SK-N-SH (cell line): Measurements from ENCODE around the gene SLC17A9. TPM values are rescaled to one million over a fixed set of nuclear protein-coding genes. Genes with fewer than 3 reads are reported as not detected.

Source experiments
- CTCF ChIA-PET: fragments of 300-600, 350-600 bp; formaldehyde crosslinking; extraction: SDS; loops from one replicate; lab custom pipeline; 2021; lab: Yijun Ruan, JAX
- POLR2A ChIA-PET: fragments of 350-600 bp; sonication (Branson Sonifier 250); formaldehyde crosslinking; extraction: SDS; loops from one replicate; lab custom pipeline; 2020; ENCODE audit warnings: antibody characterized with exemption, inconsistent platforms; lab: Yijun Ruan, JAX
- DNase-seq: peaks from one replicate; pipeline ENCODE4 v3.0.0; 2012
- H2AFZ ChIP-seq: fragments of 200-600 bp; sonication (generic); 2 replicates; pipeline ENCODE4 v1.8.1; 2016; ENCODE audit warnings: antibody characterized with exemption, mild to moderate bottlenecking, low read depth
- H3F3A ChIP-seq: fragments of 200-600 bp; sonication (generic); replicated peaks from 2 replicates; pipeline ENCODE3; 2016; ENCODE audit warnings: antibody characterized with exemption, mild to moderate bottlenecking; ENCODE audit not compliant: insufficient read depth
- H3K27ac ChIP-seq, 2 experiments: fragments of 200-500 bp in 1 of 2; fragments of 200-600 bp in 1 of 2; sonication (Bioruptor generic) in 1 of 2; sonication (generic), shearing (Covaris generic) in 1 of 2; 2 replicates each; pipeline versions ENCODE4 v1.5.1 to v1.6.1; 2014 to 2016; ENCODE audit warnings: low read depth in 2 of 2, inconsistent platforms in 1 of 2, low read length in 1 of 2, mild to moderate bottlenecking in 1 of 2, mixed read lengths in 1 of 2
- H3K27me3 ChIP-seq: fragments of 200-600 bp; sonication (generic), shearing (Covaris generic); 2 replicates; pipeline ENCODE4 v1.6.1; 2016; ENCODE audit warnings: mixed run types; ENCODE audit not compliant: insufficient read depth
- H3K36me3 ChIP-seq, 2 experiments: fragments of 200-500 bp in 1 of 2; fragments of 200-600 bp in 1 of 2; sonication (Bioruptor generic) in 1 of 2; sonication (generic) in 1 of 2; replicated peaks in 1 of 2; 2 replicates each; pipeline versions ENCODE3 to v1.5.1; 2014 to 2016; ENCODE audit warnings: low read length in 1 of 2, mild to moderate bottlenecking in 1 of 2; ENCODE audit not compliant: insufficient read depth in 2 of 2, control insufficient read depth in 1 of 2
- H3K4me1 ChIP-seq, 2 experiments: fragments of 200-500 bp in 1 of 2; fragments of 200-600 bp in 1 of 2; sonication (Bioruptor generic) in 1 of 2; sonication (generic), shearing (Covaris generic) in 1 of 2; 2 replicates each; pipeline versions ENCODE4 v1.5.1 to v1.6.1; 2014 to 2016; ENCODE audit warnings: low read depth in 1 of 2, low read length in 1 of 2, mixed run types in 1 of 2; ENCODE audit not compliant: insufficient read depth in 2 of 2, control insufficient read depth in 1 of 2
- H3K4me2 ChIP-seq: fragments of 200-600 bp; sonication (generic), shearing (Covaris generic); 2 replicates; pipeline ENCODE4 v1.6.1; 2017; ENCODE audit warnings: mixed run types
- H3K4me3 ChIP-seq, 2 experiments: fragments of 200-500 bp in 1 of 2; fragments of 200-600 bp in 1 of 2; sonication (Bioruptor generic) in 1 of 2; sonication (generic), shearing (Covaris generic) in 1 of 2; 2 replicates each; pipeline versions ENCODE4 v1.5.1 to v1.8.1; 2014 to 2016; ENCODE audit warnings: low read depth in 2 of 2, inconsistent platforms in 1 of 2, low read length in 1 of 2, mild to moderate bottlenecking in 1 of 2, mixed read lengths in 1 of 2, moderate library complexity in 1 of 2
- H3K79me2 ChIP-seq: fragments of 200-600 bp; sonication (generic); 2 replicates; pipeline ENCODE4 v1.8.1; 2017; ENCODE audit warnings: mild to moderate bottlenecking; ENCODE audit not compliant: insufficient read depth
- H3K9ac ChIP-seq: fragments of 200-600 bp; sonication (generic); 2 replicates; pipeline ENCODE4 v1.6.1; 2017; ENCODE audit warnings: mixed run types
- H3K9me2 ChIP-seq: fragments of 200-600 bp; sonication (generic); 2 replicates; pipeline ENCODE4 v1.6.1; 2017; ENCODE audit warnings: mixed run types
- H3K9me3 ChIP-seq: fragments of 200-600 bp; sonication (generic); 2 replicates; pipeline ENCODE4 v1.6.1; 2017; ENCODE audit warnings: mixed run types, mild to moderate bottlenecking, moderate library complexity
- H4K20me1 ChIP-seq: fragments of 200-600 bp; sonication (generic); 2 replicates; pipeline ENCODE4 v1.6.1; 2017; ENCODE audit warnings: mild to moderate bottlenecking, mixed run types; ENCODE audit not compliant: insufficient read depth
- CTCF ChIP-seq: fragments of 200-600 bp; sonication (generic); IDR thresholded peaks from 2 replicates; pipeline ENCODE4 v1.6.1; 2017; ENCODE audit warnings: antibody characterized with exemption, mild to moderate bottlenecking, moderate library complexity
- EZH2phosphoT487 ChIP-seq: fragments of 200-600 bp; sonication (generic); IDR thresholded peaks from 2 replicates; pipeline ENCODE4 v1.6.1; 2017; ENCODE audit warnings: low read depth, mixed run types, mild to moderate bottlenecking, antibody characterized with exemption, moderate library complexity, borderline replicate concordance
- FOSL2 ChIP-seq: IDR thresholded peaks from 2 replicates; pipeline ENCODE4 v1.4.0; 2012; ENCODE audit warnings: low read depth, mild to moderate bottlenecking, moderate library complexity, borderline replicate concordance
- MAX ChIP-seq: IDR thresholded peaks from 2 replicates; pipeline ENCODE4 v1.4.0; 2012; ENCODE audit warnings: low read depth
- MEF2A ChIP-seq: IDR thresholded peaks from 2 replicates; pipeline ENCODE4 v1.4.0; 2012; ENCODE audit warnings: low read depth, borderline replicate concordance
- MXI1 ChIP-seq: IDR thresholded peaks from 2 replicates; pipeline ENCODE4 v1.6.1; 2012; ENCODE audit warnings: mild to moderate bottlenecking, low read depth, low read length, improper control_type of control experiment
- NFIC ChIP-seq: IDR thresholded peaks from 2 replicates; pipeline ENCODE4 v1.4.0; 2012; ENCODE audit warnings: borderline replicate concordance
- PBX3 ChIP-seq: IDR thresholded peaks from 2 replicates; pipeline ENCODE4; 2012
- RAD21 ChIP-seq: IDR thresholded peaks from 2 replicates; pipeline ENCODE4 v1.6.1; 2012; ENCODE audit warnings: mild to moderate bottlenecking, low read length
- SMC3 ChIP-seq: IDR thresholded peaks from 2 replicates; pipeline ENCODE4 v1.6.1; 2012; ENCODE audit warnings: low read depth, low read length, improper control_type of control experiment
- TEAD4 ChIP-seq: IDR thresholded peaks from 2 replicates; pipeline ENCODE4 v1.4.0; 2012; ENCODE audit warnings: mild to moderate bottlenecking, borderline replicate concordance; ENCODE audit not compliant: insufficient read depth
- USF1 ChIP-seq: IDR thresholded peaks from 2 replicates; pipeline ENCODE4 v1.4.0; 2012; ENCODE audit warnings: low read depth, borderline replicate concordance
- YY1 ChIP-seq: IDR thresholded peaks from 2 replicates; pipeline ENCODE4 v1.4.0; 2012; ENCODE audit warnings: low read depth, mild to moderate bottlenecking
- ZBTB33 ChIP-seq: IDR thresholded peaks from 2 replicates; pipeline ENCODE4 v1.4.0; 2012; ENCODE audit warnings: low read depth, borderline replicate concordance
- WGBS: methylation state at CpG from one replicate; pipeline ENCODE4 v1.1.6; 2017; ENCODE audit warnings: low lambda C conversion rate; 5-methylcytosine and 5-hydroxymethylcytosine counted together
- polyA plus RNA-seq, 3 experiments: library from polyadenylated mRNA; depleted of rRNA; stranded (reverse); fragments of >200 nt; gene quantifications; 2 replicates each; pipeline ENCODE4 v1.2.3, GENCODE V29; 2012

The SLC17A9 gene
- polyA plus RNA-seq, 1 of the 3 experiments (the other 2 are of a cell fraction), result not detected

GRCh38 chr20:62969939-62970306, 17.4 kb downstream of the SLC17A9 start:
- Histone ChIP-seq H3K27ac (no peak overlapping the region), H3K9me2 (no peaks in the 10 kb centered on the region), H3K79me2 (no peaks in the 10 kb centered on the region), H3K4me2 (no peak overlapping the region), H2AFZ (no peak overlapping the region), H3K4me1 (peaks cover 0 to 3% of the 10 kb centered on the region in 2 experiments; a peak in 1 of 4 replicates), H3K9me3 (no peaks in the 10 kb centered on the region), H3K27me3 (peaks cover 26% of the 10 kb centered on the region), H3K4me3 (no peak overlapping the region), H3K36me3 (no peaks in the 10 kb centered on the region), H3K9ac (no peak overlapping the region), H3F3A (no peaks in the 10 kb centered on the region), H4K20me1 (0 out of 2 replicates have a peak, but pooled peaks cover 3% of the 10 kb centered on the region)
- no peak for DNase-seq
- 70% methylated on average over 8 of the region's 8 CpGs for WGBS
- ChIA-PET CTCF (interaction anchor here (0.8 to 2.3 kb wide), 5 partner anchors 8 to 96 kb away, joined by 3 to 10 read pairs (median 4); no protein-coding TSS in a partner anchor), POLR2A (no interaction called here)
- TF ChIP-seq RAD21 (no peak), CTCF (no peak), MEF2A (no peak), MAX (no peak), USF1 (no peak), SMC3 (no peak), FOSL2 (no peak)

- H3K79me2 ChIP-seq, result no peaks in the 10 kb centered on the region
- H3K4me3 ChIP-seq, result no peak overlapping the region
- no peak overlapping the region for H3K9ac ChIP-seq
- H2AFZ ChIP-seq, result no peak overlapping the region
- no peaks in the 10 kb centered on the region for H3K9me2 ChIP-seq
- H3K27me3 ChIP-seq, result peaks cover 31% of the 10 kb centered on the region
- no peaks in the 10 kb centered on the region for H3K36me3 ChIP-seq
- H3K9me3 ChIP-seq, result no peaks in the 10 kb centered on the region
- POLR2A ChIA-PET, result no interaction called here
- CTCF ChIA-PET, result interaction anchor here (0.8 to 2.3 kb wide), 11 partner anchors 9 to 97 kb away, joined by 3 to 10 read pairs (median 4); no protein-coding TSS in a partner anchor
- DNase-seq, result no peak
- no peak overlapping the region for H3K27ac ChIP-seq
- 0 out of 2 replicates have a peak, but pooled peaks cover 3% of the 10 kb centered on the region for H4K20me1 ChIP-seq
- H3F3A ChIP-seq, result no peaks in the 10 kb centered on the region
- 34% methylated on average over 9 of the region's 33 CpGs for WGBS
- peaks cover 0 to 3% of the 10 kb centered on the region in 2 experiments; a peak in 1 of 4 replicates for H3K4me1 ChIP-seq
- no peak overlapping the region for H3K4me2 ChIP-seq
- TF ChIP-seq NFIC (no peak), EZH2phosphoT487 (no peak), MEF2A (no peak), PBX3 (no peak), MAX (no peak), CTCF (no peak), YY1 (no peak), USF1 (no peak), ZBTB33 (no peak), TEAD4 (no peak), MXI1 (no peak)
Measured at GRCh38 chr20:62970307-62971210, 18.1 kb downstream of the SLC17A9 start.
